HS-27A (cell line): ENCODE results near the gene BRIX1.
"Not testable (repeated sequence)": the region's sequence is repeated elsewhere in the genome, so short reads cannot be mapped to it uniquely, and the experiment has no call there.

ENCODE experiments used
- DNase-seq: peaks from one replicate; pipeline ENCODE4 v3.0.0-alpha.2; 2012; ENCODE audit warnings: low read depth, missing footprints

The BRIX1 gene

GRCh38 chr5:34915856-34916192, 313 bp downstream of the BRIX1 start:
- no peak for DNase-seq

DNA sequence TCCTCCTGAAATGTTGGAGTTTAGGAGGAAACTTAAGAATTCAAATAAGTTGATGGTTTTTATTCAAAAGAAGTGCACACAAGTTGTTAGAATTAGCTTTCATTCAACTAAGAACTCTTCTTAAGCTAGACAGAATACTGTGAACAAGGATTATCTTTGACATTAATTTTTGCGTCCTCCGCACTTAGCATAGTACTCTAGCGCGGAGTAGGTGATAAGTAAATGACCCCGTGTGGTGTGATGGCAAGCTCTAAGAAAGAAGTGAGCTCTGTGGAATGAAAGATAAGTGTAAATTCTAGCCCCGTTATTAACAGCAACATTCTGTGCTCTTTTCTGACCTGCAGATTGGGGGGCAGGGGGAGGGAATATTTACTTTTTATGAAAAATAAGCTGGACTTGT, 1.0 kb downstream of the BRIX1 start:
- no peak for DNase-seq

- DNase-seq, result no peak
Measured at GRCh38 chr5:34918025-34918424, 2.5 kb downstream of the BRIX1 start.

GRCh38 chr5:34919077-34919476, 3.6 kb downstream of the BRIX1 start:
- DNase-seq, result no peak

GRCh38 chr5:34923256-34923655, 7.7 kb downstream of the BRIX1 start:
- DNase-seq, result not testable (repeated sequence)

- DNase-seq, result peak; percentile 88
Measured at GRCh38 chr5:34923694-34924461, 8.4 kb downstream of the BRIX1 start.

GRCh38 chr5:34924462-34924765, 8.9 kb downstream of the BRIX1 start:
- no peak for DNase-seq

GRCh38 chr5:34926318-34926888, 10.9 kb downstream of the BRIX1 start:
- DNase-seq, result no peak

GRCh38 chr5:34927785-34928184, 12.3 kb downstream of the BRIX1 start:
- no peak for DNase-seq

DNA sequence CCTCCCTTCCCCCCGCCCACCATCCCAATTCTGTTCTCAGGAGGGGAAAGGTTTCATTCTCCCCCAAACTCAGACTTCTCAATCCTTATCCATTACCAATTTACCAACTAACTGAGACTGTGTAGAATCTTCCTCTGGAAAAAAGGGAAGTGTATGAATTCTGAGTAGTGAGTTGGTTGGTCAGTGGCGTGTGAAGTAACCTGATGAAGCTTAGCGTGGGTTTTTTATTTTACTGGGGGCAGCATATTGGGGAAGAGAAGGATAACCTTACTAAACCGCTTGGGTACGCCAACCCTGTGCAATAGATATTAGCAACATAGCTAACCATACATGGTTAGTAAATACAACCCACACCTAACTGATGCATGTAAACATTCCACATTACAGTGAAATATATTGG, 12.8 kb downstream of the BRIX1 start:
- DNase-seq, result no peak

DNA sequence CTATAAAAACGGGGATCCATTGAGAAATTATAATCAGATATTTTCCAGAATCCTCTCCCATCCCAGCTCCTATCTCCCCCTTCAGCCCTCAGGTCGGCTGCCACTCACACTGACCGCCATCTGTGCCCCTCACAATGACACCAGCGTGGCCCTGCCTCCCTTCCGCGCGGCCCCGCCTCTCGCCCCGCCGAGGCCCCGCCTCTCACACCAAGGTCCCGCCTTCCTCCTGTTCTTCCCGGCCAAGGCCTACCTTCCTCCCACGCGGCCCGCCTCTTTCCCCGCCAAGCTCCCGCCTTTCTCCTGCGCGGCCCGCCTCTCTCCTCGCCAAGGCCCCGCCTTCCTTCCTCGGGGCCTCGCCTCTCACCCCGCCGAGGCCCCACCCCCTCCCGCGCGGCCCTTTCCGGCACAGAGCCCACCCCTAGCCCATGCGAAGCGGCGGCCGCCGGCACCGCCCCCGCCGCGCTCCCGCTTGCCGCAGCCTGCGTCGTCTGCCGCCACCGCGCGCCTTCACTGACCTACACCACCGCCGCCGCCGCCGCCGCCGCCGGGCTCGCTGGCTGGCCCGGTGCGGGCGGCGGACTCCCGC, 13.7 kb downstream of the BRIX1 start, which contains the start of gene DNAJC21:
TSS of gene DNAJC21 (plus strand) at position 426 of the 586 bp plus-strand sequence. CDS start 261 bp downstream, outside the sequence.
- peak; percentile 83 for DNase-seq

DNA sequence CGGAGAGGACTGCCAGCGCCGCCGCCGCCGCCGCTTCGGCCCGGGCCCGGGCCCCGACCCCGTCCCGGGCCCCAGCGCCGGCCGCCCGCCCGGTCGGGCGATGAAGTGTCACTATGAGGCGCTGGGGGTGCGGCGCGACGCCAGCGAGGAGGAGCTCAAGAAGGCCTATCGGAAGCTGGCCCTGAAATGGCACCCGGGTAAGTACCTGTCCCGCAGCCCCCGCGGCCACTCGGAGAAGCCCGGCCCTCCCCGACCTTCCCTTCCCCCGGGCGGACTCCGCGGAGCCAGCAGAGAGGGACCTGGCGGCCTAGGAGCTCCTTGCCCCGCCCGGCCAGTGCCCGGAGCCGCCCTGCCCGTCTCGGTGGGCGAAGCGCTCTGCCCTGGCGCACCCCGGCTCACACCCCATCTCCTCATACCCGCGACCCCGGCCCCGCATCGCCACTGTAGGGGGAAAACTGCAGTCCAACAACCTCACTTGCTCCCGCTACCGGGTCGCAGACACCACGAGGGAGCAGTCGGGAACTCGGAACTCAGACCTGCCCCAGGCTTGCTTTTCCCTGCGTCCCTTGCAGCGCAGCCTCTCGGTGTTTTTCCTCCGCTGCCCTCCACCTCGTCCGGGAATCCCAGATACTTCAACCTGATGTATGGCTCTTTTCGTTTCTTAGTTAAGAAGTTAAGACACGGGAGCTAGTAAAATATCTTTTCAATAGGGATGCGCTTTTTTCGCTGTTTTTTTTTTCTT, 14.4 kb downstream of the BRIX1 start:
- no peak for DNase-seq

DNA sequence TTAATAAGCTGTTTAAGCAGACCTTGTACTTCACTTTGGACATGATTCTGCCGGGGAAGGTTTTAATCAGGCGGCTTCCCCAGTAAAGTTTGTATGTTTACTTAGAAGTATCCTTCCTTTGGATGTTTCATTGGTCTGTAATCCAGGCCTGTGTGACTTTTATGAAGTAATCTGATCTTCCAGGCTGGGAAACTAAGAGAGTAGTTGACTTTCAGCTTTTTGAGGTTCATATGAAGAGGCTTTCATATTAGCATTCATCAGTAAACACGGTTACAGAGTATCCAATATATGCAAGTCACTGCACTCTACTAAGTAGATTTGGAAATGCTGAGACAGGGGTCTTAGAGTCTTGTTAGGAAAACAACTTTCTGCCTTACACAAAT, 14.9 kb downstream of the BRIX1 start:
- DNase-seq, result no peak

GRCh38 chr5:34930870-34931269, 15.4 kb downstream of the BRIX1 start:
- no peak for DNase-seq

GRCh38 chr5:34932947-34933346, 17.4 kb downstream of the BRIX1 start:
- DNase-seq, result no peak

- no peak for DNase-seq
Measured at GRCh38 chr5:34941936-34942335, 26.4 kb downstream of the BRIX1 start.

GRCh38 chr5:34944044-34944443, 28.5 kb downstream of the BRIX1 start:
- no peak for DNase-seq

GRCh38 chr5:34944460-34945047, 29.0 kb downstream of the BRIX1 start:
- DNase-seq, result no peak

DNA sequence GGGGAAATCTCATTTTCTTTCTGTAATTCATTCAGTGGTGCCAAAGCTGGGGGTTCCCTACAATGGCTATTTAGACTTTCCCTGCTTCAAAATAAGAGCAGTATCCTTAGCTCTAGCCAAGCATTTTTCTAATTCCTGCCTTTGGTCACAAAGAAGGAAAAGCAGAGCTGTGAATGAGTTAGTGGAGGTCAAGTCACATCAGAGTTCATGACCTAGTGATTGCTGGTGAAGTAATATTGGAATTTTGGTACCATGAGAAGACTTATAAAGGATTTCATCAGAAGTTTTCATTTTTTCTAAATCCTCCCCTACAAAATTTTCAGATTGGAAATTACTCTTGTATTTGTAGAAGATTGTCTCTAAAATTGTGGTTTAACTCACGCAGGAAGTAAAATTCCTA, 41.8 kb downstream of the BRIX1 start:
- no peak for DNase-seq

DNA sequence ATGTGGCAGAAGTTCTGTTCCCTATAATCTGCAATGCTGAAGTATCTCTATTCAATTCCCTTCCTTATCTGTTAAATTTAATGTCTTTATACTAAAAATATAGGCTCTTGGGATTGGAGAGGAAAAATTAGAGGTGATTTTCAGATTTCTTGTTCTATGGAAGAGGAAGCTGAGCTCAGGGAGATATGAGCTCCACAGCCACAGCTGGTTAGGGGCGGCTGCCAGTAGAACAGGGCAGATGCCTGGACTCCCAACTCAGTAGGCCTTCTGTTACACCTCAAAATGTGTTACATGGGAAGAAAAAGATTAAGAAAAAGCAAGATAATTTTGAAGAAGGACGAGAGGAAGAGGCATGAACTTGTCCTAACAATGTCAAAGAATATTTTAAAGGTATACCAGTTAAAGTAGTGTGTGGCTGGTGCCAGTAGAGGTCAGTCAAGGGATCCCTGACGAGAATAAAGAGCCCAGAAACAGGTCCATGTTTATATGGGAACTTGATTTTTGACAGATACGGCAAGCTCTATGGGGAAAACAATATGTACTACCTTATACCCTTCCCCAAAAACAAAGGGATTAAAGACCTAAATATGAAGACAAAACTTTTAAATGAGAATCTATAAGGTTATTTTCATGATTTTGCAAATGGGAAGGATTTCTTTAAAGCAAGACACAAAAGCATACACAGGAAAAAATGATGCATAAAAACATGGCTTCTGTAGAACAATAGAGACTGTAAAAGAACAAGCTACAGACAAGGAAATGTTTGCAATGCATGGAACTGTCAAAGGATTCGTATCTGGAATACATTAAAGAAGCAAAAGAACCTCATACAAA, 42.6 kb downstream of the BRIX1 start:
- no peak for DNase-seq

GRCh38 chr5:34959323-34959722, 43.8 kb downstream of the BRIX1 start:
- no peak for DNase-seq

GRCh38 chr5:34967540-34967939, 52.0 kb downstream of the BRIX1 start:
- DNase-seq, result no peak
